Rectal smooth muscle tissue (tissue), 1 donor: ENCODE measurements around the gene PRKCSH.
"Not testable (repeated sequence)": the region's sequence is repeated elsewhere in the genome, so short reads cannot be mapped to it uniquely, and the experiment has no call there.

ENCODE experiments used
- H3K27ac ChIP-seq: one replicate; pipeline ENCODE4 v1.7.0; 2013; ENCODE audit warnings: low read depth, low read length, inconsistent platforms
- H3K27me3 ChIP-seq: one replicate; pipeline ENCODE4 v1.7.0; 2013; ENCODE audit warnings: low read length; ENCODE audit not compliant: control insufficient read depth, insufficient read depth
- H3K36me3 ChIP-seq: one replicate; pipeline ENCODE4 v1.7.0; 2013; ENCODE audit warnings: low read length; ENCODE audit not compliant: control insufficient read depth, insufficient read depth
- H3K4me1 ChIP-seq: one replicate; pipeline ENCODE4 v1.7.0; 2013; ENCODE audit warnings: low read length; ENCODE audit not compliant: control insufficient read depth, insufficient read depth
- H3K4me3 ChIP-seq: one replicate; pipeline ENCODE4 v1.7.0; 2013; ENCODE audit warnings: low read length
- H3K9ac ChIP-seq: one replicate; pipeline ENCODE4 v1.7.0; 2013; ENCODE audit warnings: low read length

Gene PRKCSH

GRCh38 chr19:11447347-11448262 lies 12.2 kb downstream of the PRKCSH start:
- Histone ChIP-seq H3K27me3 (no peaks in the 10 kb centered on the region), H3K36me3 (peaks cover 21% of the 10 kb centered on the region), H3K27ac (no peak overlapping the region), H3K4me1 (no peaks in the 10 kb centered on the region), H3K9ac (no peak overlapping the region), H3K4me3 (no peak overlapping the region)

DNA sequence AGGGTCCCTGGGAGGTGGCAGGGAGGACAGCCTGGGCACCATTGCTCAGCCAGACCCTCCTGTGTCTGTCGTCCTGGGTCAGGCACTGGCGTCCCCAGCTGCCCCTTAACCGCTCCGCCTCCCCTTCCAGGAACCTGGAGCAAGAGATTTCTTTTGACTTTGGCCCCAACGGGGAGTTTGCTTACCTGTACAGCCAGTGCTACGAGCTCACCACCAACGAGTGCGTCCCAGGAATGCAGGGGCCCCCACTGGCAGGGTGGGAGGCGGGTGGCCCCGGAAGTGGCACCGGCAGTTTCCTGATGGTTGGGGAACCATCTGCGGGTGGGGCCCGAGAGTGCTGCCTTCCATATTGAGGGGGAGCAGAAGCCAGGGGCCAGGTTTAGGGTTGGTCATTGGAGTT lies 13.0 kb downstream of the PRKCSH start:
- no peaks in the 10 kb centered on the region for H3K4me1 ChIP-seq
- H3K4me3 ChIP-seq = no peak overlapping the region
- H3K27me3 ChIP-seq = no peaks in the 10 kb centered on the region
- peaks cover 21% of the 10 kb centered on the region for H3K36me3 ChIP-seq
- H3K9ac ChIP-seq = no peak overlapping the region
- H3K27ac ChIP-seq = no peak overlapping the region

- Histone ChIP-seq H3K9ac (no peak overlapping the region), H3K27ac (no peak overlapping the region), H3K27me3 (no peaks in the 10 kb centered on the region), H3K36me3 (peaks cover 21% of the 10 kb centered on the region), H3K4me1 (no peaks in the 10 kb centered on the region), H3K4me3 (no peak overlapping the region)
Measured at GRCh38 chr19:11448923-11449554, 13.6 kb downstream of the PRKCSH start.

DNA sequence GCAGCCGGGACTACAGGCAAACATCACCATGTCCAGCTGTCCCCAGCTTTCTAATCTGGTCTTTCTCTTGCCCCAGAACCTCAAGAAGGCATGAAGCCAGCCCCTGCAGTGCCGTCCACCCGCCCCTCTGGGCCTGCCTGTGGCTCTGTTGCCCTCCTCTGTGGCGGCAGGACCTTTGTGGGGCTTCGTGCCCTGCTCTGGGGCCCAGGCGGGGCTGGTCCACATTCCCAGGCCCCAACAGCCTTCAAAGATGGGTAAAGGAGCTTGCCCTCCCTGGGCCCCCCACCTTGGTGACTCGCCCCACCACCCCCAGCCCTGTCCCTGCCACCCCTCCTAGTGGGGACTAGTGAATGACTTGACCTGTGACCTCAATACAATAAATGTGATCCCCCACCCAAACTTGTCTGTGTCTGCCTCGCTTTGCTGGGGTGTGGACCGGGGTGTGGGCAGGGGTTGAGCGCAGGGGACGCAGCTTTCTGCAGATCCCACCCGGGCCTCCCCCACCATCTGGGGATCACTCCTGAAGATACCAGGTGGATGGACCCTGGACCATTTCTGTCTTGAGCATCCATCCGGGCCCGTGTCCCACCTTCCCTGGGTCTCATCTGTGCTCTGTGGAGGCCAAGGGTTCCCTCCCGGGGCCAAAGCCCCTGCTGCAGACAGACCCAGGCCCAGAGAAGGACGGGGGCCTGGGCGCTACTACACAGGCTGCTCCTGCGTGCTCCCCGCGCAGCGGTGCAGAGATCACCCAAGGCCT lies 15.3 kb downstream of the PRKCSH start:
- H3K27ac ChIP-seq = no peak overlapping the region
- peaks cover 18% of the 10 kb centered on the region for H3K36me3 ChIP-seq
- no peak overlapping the region for H3K4me3 ChIP-seq
- no peak overlapping the region for H3K9ac ChIP-seq
- H3K27me3 ChIP-seq = no peaks in the 10 kb centered on the region
- no peaks in the 10 kb centered on the region for H3K4me1 ChIP-seq

DNA sequence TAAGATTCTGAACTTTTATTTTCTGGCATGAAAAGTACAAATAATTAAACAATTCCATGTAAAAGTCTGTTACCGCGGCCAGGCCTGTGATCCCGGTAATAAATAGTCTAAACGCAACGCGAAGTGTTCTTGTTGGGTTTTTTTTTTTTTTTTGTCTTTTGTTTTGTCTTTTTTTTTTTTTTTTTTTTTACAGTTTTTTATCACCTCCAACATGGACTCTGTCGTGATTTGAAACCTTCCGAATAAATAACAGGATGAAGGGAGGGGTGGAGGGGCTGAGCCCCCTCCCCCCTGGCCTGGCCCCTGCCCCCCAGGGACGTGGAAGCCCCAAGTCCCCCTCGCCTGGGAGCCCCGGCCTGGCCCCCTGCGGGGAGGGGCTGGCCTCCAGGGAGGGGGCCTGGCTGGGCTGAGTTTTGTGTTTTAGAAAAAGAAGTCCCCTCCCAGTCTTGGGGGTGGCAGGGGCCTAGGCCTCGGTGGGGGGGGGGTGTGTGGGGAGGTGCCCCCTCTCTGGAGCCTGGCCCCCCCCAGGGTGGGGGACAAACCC lies 16.0 kb downstream of the PRKCSH start:
- no peak overlapping the region for H3K4me3 ChIP-seq
- no peak overlapping the region for H3K9ac ChIP-seq
- H3K27me3 ChIP-seq = no peaks in the 10 kb centered on the region
- H3K36me3 ChIP-seq = peaks cover 18% of the 10 kb centered on the region
- H3K27ac ChIP-seq = no peak overlapping the region
- no peaks in the 10 kb centered on the region for H3K4me1 ChIP-seq

DNA sequence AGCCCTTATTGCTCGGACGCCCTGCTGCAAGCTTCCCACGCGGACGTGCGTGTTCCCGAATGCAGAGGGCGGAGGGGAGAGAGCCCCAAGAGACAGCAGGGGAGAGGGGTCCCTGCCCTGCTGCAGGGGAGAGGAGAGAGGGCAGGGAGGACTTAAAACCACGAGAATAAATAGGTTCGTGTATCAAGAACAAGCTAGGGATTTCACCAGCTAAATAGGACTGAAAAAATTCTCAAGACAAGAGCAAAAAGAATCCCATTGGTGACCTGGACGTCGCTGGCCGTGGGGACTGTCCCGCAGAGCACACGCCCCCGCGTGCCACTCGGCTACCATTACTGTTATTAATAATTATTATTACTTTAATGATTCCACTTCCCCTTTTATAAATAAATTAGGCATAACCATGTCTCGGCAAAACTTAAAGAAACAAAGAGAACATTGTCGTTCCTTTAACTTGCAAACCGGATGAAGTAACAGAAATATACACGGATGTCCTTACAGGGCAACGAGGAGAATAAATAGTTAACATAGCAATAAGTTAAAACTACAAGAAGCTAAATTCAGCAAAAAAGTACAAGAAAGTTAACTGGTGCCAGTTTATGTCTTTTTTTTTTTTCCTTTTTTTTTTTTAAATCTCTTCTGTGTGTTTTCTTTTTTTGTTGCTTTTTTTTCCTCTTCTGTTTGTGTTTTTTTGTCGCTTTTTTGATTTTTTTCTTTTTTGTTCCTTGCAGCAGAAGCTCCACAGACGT lies 16.6 kb downstream of the PRKCSH start:
- Histone ChIP-seq H3K4me3 (peak overlapping the region; percentile 8), H3K9ac (no peak overlapping the region), H3K27ac (no peak overlapping the region), H3K27me3 (no peaks in the 10 kb centered on the region), H3K4me1 (no peaks in the 10 kb centered on the region), H3K36me3 (peaks cover 15% of the 10 kb centered on the region)

DNA sequence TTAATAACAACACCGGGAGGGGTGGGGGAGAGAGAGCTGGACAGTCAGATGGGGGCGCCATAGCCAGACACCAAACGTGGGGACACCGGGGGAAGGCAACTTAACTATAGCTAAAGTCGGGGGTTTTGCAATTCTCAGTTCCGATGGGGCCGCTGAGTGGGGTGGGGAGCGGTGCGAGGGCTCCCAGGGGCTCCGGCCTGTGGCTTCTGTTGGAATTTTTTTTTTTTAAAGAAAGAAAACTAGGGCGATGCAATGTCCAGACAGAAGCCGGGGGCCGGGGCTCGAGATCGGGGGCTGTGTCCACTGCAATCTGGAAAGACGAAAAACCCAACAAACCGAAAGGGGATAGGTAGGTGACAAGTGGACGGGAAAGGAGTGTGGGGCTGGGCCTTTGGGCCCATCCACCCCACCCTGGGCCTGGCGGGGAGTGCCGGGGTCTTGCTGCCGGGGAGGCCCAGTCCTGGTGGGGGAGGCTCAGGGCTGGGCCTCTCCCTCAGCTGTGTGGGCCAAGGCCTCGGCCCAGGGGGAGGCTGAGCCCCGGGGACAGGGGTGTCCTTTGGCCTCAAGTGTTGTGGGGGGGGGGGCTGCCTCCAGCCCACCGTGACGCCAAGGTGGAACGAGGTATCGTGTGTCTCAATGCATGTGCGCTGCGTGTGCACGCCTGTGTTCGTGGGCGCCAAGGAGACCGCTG lies 17.3 kb downstream of the PRKCSH start:
- Histone ChIP-seq H3K27ac (no peak overlapping the region), H3K4me1 (no peaks in the 10 kb centered on the region), H3K36me3 (peaks cover 15% of the 10 kb centered on the region), H3K9ac (no peak overlapping the region), H3K27me3 (no peaks in the 10 kb centered on the region), H3K4me3 (no peak overlapping the region)

DNA sequence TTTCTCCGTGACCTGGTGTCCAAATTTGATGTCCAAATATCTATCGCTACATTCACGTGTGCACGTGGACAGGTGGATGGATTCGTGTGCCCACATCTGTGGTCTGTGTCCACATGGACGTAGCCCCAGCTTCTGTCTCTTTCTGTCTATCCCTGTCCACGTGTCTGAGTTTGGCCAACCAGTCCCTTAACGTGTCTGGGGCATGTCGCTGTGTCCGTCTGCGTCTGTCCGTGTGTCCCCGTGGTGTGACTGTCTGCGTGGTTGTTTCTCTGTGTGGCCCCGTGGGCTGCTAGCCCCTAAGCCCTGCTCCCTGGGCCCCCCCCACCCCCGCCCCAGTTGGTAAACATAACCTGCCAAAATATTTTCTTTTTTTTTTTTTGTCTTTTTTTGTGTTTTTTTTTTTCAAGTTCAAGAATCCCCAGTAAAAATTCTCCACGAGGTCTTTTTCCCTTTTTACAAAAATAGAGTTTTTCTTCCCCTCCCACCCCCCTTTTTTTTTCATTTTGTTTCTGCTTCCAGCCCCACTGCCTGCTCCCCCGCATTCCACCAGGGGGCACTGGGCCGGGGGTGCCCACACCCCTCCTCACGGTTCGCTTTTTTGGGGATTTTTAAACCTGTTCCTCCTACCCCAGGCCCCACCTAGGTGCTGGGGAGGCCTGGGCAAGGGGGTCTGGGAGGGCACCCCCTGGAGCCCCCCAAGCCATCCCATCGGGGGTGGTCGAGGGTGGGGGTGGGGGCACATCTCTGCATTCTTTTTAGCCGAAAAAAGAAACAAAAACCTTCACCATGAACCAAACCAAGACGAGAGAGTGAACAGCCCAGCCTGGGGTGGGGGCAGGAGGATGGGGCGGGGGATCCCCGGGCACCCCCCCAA lies 18.3 kb downstream of the PRKCSH start:
- Histone ChIP-seq H3K27me3 (no peaks in the 10 kb centered on the region), H3K36me3 (peaks cover 7% of the 10 kb centered on the region), H3K9ac (no peak overlapping the region), H3K27ac (no peak overlapping the region), H3K4me1 (no peaks in the 10 kb centered on the region), H3K4me3 (no peak overlapping the region)

- not testable (repeated sequence) for H3K9ac ChIP-seq, H3K4me1 ChIP-seq, H3K4me3 ChIP-seq, H3K27ac ChIP-seq, H3K36me3 ChIP-seq, H3K27me3 ChIP-seq
Measured at GRCh38 chr19:11455233-11455554, 19.8 kb downstream of the PRKCSH start.

DNA sequence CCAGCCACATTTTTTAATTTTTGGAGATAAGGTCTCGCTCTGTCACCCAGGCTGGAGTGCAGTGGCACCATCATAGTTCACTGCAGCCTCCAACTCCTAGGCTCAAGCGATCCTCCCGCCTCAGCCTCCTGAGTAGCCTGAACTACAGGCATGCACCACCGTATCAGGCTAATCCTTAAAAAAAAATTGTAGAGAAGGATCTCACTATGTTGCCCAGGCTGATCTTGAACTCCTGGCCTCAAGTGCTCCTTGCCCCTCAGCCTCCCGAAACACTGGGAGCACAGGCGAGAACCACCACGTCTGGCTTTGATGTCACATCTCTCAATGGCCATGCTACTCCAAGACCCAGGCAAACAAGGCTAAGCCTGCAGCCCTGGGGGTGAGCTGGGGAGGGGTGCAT lies 21.2 kb downstream of the PRKCSH start:
- H3K27ac ChIP-seq = no peak overlapping the region
- no peaks in the 10 kb centered on the region for H3K4me1 ChIP-seq
- no peaks in the 10 kb centered on the region for H3K36me3 ChIP-seq
- no peak overlapping the region for H3K4me3 ChIP-seq
- no peak overlapping the region for H3K9ac ChIP-seq
- no peaks in the 10 kb centered on the region for H3K27me3 ChIP-seq

GRCh38 chr19:11457115-11457514 lies 21.7 kb downstream of the PRKCSH start:
- Histone ChIP-seq H3K27ac (no peak overlapping the region), H3K36me3 (no peaks in the 10 kb centered on the region), H3K4me1 (no peaks in the 10 kb centered on the region), H3K27me3 (no peaks in the 10 kb centered on the region), H3K4me3 (no peak overlapping the region), H3K9ac (no peak overlapping the region)
